Esophagus squamous epithelium (tissue), 5 donors: ENCODE results near the gene DBNL. TPM values are rescaled to one million over a fixed set of nuclear protein-coding genes. Genes with fewer than 3 reads are reported as not detected.

ENCODE experiments used
- DNase-seq: peaks from one replicate; lab custom pipeline; 2025; lab: John Stamatoyannopoulos, UW
- H3K27ac ChIP-seq, 4 donors: fragments of 200-600 bp; sonication (generic); one replicate each; pipeline ENCODE4 v1.5.1; 2016 to 2019; ENCODE audit warnings: mild to moderate bottlenecking in 1 of 4
- H3K27me3 ChIP-seq, 4 donors: fragments of 200-600 bp; sonication (generic); 1 replicate in 3 of 4; 2 replicates in 1 of 4; pipeline versions ENCODE4 v1.5.1 to v1.6.0; 2017 to 2021; ENCODE audit warnings: antibody characterized with exemption in 1 of 4
- H3K36me3 ChIP-seq, 3 donors: fragments of 200-600 bp; sonication (generic); one replicate each; pipeline ENCODE4 v1.5.1; 2016 to 2019
- H3K4me1 ChIP-seq, 3 donors: fragments of 200-600 bp; sonication (generic); one replicate each; pipeline ENCODE4 v1.5.1; 2017 to 2019
- H3K4me3 ChIP-seq, 4 donors: fragments of 200-600 bp; sonication (generic); 1 replicate in 3 of 4; 2 replicates in 1 of 4; pipeline ENCODE4 v1.5.1; 2016 to 2019; ENCODE audit warnings: mild to moderate bottlenecking in 2 of 4, moderate library complexity in 1 of 4
- H3K9me3 ChIP-seq, 3 donors: fragments of 200-600 bp; sonication (generic); one replicate each; pipeline ENCODE4 v1.5.1; 2016 to 2019
- CTCF ChIP-seq, 6 experiments: fragments of 450-650 bp in 4 of 6; fragments of 200-600 bp in 2 of 6; sonication (generic) in 2 of 6; IDR thresholded peaks; one replicate each; pipeline ENCODE4 v1.5.1; 2016 to 2019; ENCODE audit warnings: antibody characterized with exemption in 6 of 6, mild to moderate bottlenecking in 4 of 6, moderate library complexity in 4 of 6
- POLR2A ChIP-seq, 4 donors: fragments of 450-650 bp; IDR thresholded peaks; one replicate each; pipeline ENCODE4 v1.6.1; 2017; ENCODE audit warnings: antibody characterized with exemption in 4 of 4, mild to moderate bottlenecking in 4 of 4, moderate library complexity in 3 of 4
- WGBS, 2 donors: methylation state at CpG; one replicate each; pipeline ENCODE4 v1.1.5; 2018; 5-methylcytosine and 5-hydroxymethylcytosine counted together
- intact Hi-C: fragments of 100-400 bp; cut with DNase I; formaldehyde crosslinking; loops from one replicate; pipeline ENCODE4 v1.15.0; 2022
- total RNA-seq, 4 donors: library from RNA; depleted of rRNA; stranded (reverse); fragments of >200 nt; gene quantifications; one replicate each; pipeline ENCODE4 v1.1.0, GENCODE V29; 2016
- donor health status: DM: yes; HTN: yes; CAD: no.

Gene DBNL
- total RNA-seq, 4 donors from 2014 or later: 185 to 337 (median 225) TPM

DNA sequence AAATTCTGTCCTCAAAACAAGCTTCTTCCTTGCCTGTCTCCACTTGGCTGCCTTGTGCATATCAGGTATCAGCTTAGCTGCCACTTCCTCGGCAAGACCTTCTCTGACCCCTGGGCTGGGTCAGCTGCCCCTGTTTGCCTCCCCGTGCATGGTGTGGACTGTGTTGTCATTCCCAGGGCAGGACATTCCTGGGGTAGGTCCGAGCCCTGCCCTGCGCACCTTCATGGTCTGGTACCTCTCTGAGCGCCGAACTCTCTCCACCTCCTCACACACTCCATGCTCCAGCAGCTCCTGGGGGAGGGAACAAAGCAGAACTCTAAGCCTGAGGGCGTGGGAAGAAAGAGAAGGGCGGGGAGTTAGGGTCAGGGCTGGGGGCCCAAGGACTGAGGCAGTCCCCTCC, 34.0 kb downstream of the DBNL start:
- Histone ChIP-seq H3K27ac (no peak overlapping the region), H3K36me3 (peaks cover 33 to 73% (median 47%) of the 10 kb centered on the region in 3 donors), H3K4me1 (peaks cover 22 to 90% (median 29%) of the 10 kb centered on the region in 3 donors), H3K27me3 (no peaks in the 10 kb centered on the region), H3K9me3 (no peaks in the 10 kb centered on the region), H3K4me3 (no peak overlapping the region)
- intact Hi-C loops: no loop called here
- WGBS, 2 donors: 73 to 74% methylated on average over 3 to 4 of the region's 8 CpGs
- DNase-seq: no peak
- TF ChIP-seq CTCF (IDR thresholded peaks at IDR 0.05) (no peak), POLR2A (IDR thresholded peaks at IDR 0.05) (no peak)

DNA sequence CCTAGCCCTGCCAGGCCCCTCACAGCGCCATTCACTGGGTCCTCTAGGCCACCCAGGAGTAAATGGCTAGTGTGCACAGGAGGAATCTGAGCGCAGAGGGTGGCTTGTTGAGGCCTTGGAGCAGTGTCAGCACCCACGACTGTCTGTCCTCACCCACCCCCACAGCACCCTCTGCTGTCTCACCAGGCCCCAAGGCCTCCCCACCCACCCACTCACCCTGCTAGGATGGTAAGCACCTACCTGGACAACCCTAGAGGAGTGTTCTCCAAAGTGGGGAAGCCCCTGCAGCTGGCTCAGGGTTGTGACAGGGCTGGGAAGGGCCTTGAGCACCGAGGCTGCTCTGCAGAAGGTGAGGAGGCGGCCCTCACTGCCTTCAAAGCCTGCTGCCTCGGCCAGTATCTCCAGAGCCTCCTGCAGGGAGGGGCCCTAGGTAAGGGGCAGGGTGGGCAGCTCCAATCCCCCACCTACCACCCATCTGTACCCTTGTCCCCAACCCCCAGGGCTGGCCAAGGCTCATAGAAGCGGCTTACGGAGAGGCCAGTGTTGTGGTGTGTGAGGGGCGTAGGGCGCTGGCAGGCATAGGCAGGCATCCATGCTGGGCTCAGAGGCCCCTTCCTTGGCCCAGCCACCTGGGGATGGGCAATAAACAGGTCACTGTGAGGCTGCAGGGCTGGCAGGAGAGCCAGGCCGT, 35.0 kb downstream of the DBNL start:
- DNase-seq: no peak

GRCh38 chr7:44080118-44080517, 35.6 kb downstream of the DBNL start:
- Histone ChIP-seq H3K4me3 (no peak overlapping the region), H3K36me3 (peaks cover 33 to 57% (median 47%) of the 10 kb centered on the region in 3 donors), H3K4me1 (peaks cover 6 to 84% (median 23%) of the 10 kb centered on the region in 3 donors), H3K9me3 (no peaks in the 10 kb centered on the region), H3K27ac (peak overlapping the region in 1 of 4 donors; percentile 61), H3K27me3 (no peaks in the 10 kb centered on the region)
- 84 to 100% methylated on average over 4 of the region's 5 CpGs for WGBS, 2 donors
- intact Hi-C loops: no loop called here
- no peak for DNase-seq
- TF ChIP-seq CTCF (IDR thresholded peaks at IDR 0.05) (no peak), POLR2A (IDR thresholded peaks at IDR 0.05) (no peak)

More for the DNA sequence above, 35.0 kb downstream of the DBNL start:
- intact Hi-C loops: no loop called here
- no peak overlapping the region for H3K27ac ChIP-seq
- TF ChIP-seq CTCF (IDR thresholded peaks at IDR 0.05) (no peak), POLR2A (IDR thresholded peaks at IDR 0.05) (no peak)
- no peaks in the 10 kb centered on the region for H3K9me3 ChIP-seq
- H3K27me3 ChIP-seq: no peaks in the 10 kb centered on the region
- H3K4me1 ChIP-seq: peaks cover 12 to 90% (median 23%) of the 10 kb centered on the region in 3 donors
- no CpG with 5 or more reads among the region's 11 CpGs for WGBS, 2 donors
- H3K4me3 ChIP-seq: no peak overlapping the region
- peaks cover 33 to 64% (median 47%) of the 10 kb centered on the region in 3 donors for H3K36me3 ChIP-seq

DNA sequence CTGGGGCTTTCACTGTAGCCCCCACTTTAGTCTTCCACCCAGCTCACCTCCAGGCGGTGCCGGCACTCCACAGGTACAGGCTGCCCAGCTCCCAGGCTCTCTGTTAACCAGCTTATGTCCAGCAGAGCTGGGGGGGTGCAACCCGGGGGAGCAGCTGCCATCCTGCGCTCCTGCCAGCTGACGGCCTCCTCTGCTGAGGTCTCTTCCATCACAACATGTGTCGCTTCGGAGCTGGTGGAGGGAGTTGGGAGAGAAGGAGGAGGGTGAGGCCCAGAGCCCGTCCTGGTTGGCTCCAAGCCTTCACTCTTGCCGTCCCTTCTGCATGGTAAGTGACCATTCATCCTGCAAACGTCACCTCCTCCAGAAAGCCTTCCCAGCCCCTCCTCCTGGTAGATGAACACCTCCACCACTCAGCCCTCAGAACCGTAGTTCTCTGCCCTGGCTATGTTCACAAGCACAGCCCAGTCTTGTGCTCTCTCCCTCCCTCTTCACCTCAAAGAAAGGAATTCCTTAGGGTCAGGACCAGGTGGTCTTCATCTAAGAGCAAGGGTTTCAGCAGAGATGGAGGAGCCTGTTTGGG, 36.3 kb downstream of the DBNL start:
- Histone ChIP-seq H3K4me1 (peaks cover 6 to 77% (median 23%) of the 10 kb centered on the region in 3 donors), H3K4me3 (peak overlapping the region in 1 of 4 donors; percentile 99), H3K36me3 (peaks cover 33 to 51% (median 46%) of the 10 kb centered on the region in 3 donors), H3K9me3 (no peaks in the 10 kb centered on the region), H3K27ac (peak overlapping the region; percentile 61 to 92 (median 90)), H3K27me3 (no peaks in the 10 kb centered on the region)
- intact Hi-C loops: no loop called here
- no peak for DNase-seq
- WGBS, 2 donors: 38 to 81% methylated on average over 2 to 7 of the region's 11 CpGs
- no peak for TF ChIP-seq POLR2A (IDR thresholded peaks at IDR 0.05)

- peak overlapping the region; percentile 64 to 99 (median 70) for H3K4me3 ChIP-seq
- no peak for TF ChIP-seq CTCF (IDR thresholded peaks at IDR 0.05)
- H3K4me1 ChIP-seq: peaks cover 1 to 72% (median 23%) of the 10 kb centered on the region in 3 donors
- no peaks in the 10 kb centered on the region for H3K27me3 ChIP-seq
- H3K36me3 ChIP-seq: peaks cover 29 to 45% (median 43%) of the 10 kb centered on the region in 3 donors
- no peaks in the 10 kb centered on the region for H3K9me3 ChIP-seq
- 42% methylated on average over 9 of the region's 9 CpGs for WGBS, 2 donors
- H3K27ac ChIP-seq: peak overlapping the region; percentile 61 to 92 (median 90)
- intact Hi-C loops: no loop called here
- DNase-seq: no peak
Observed at GRCh38 chr7:44081266-44081748, 36.8 kb downstream of the DBNL start.
